Measurements from ENCODE around the gene POLR2C.

The POLR2C gene

GRCh38 chr16:57462209-57462977 is at the start of gene POLR2C:
Gene POLR2C, plus strand, starts transcription at chr16:57462679. Its CDS starts 46 bp downstream, at chr16:57462725.
- H3K4me1 ChIP-seq (ENCODE audit: control insufficient read depth, insufficient read depth, low read length) = no peaks in the 10 kb centered on the region
- peak within 1 kb of the TSS; percentile 96 for H3K4me3 ChIP-seq (ENCODE audit: low read depth, low read length)
- peaks cover 14% of the 10 kb centered on the region for H3K36me3 ChIP-seq (ENCODE audit: control insufficient read depth, insufficient read depth, low read length)
- no peaks in the 10 kb centered on the region for H3K27me3 ChIP-seq (ENCODE audit: control insufficient read depth, insufficient read depth, low read length)
- H3K9ac ChIP-seq (ENCODE audit: low read depth, low read length) = peak within 1 kb of the TSS; percentile 85
- no peaks in the 10 kb centered on the region for H3K9me3 ChIP-seq (ENCODE audit: control insufficient read depth, insufficient read depth, low read length)

GRCh38 chr16:57413301-57413730 is 49.2 kb upstream of the POLR2C start:
- Histone ChIP-seq H3K4me3 (ENCODE audit: low read depth, low read length) (no peak overlapping the region), H3K27me3 (ENCODE audit: control insufficient read depth, insufficient read depth, low read length) (no peaks in the 10 kb centered on the region), H3K4me1 (ENCODE audit: control insufficient read depth, insufficient read depth, low read length) (no peaks in the 10 kb centered on the region), H3K36me3 (ENCODE audit: control insufficient read depth, insufficient read depth, low read length) (no peaks in the 10 kb centered on the region), H3K9me3 (ENCODE audit: control insufficient read depth, insufficient read depth, low read length) (no peaks in the 10 kb centered on the region), H3K9ac (ENCODE audit: low read depth, low read length) (no peak overlapping the region)

GRCh38 chr16:57413733-57414132 is 48.7 kb upstream of the POLR2C start:
- Histone ChIP-seq H3K4me1 (ENCODE audit: control insufficient read depth, insufficient read depth, low read length) (peaks cover 2% of the 10 kb centered on the region), H3K4me3 (ENCODE audit: low read depth, low read length) (no peak overlapping the region), H3K9ac (ENCODE audit: low read depth, low read length) (no peak overlapping the region), H3K9me3 (ENCODE audit: control insufficient read depth, insufficient read depth, low read length) (no peaks in the 10 kb centered on the region), H3K27me3 (ENCODE audit: control insufficient read depth, insufficient read depth, low read length) (no peaks in the 10 kb centered on the region), H3K36me3 (ENCODE audit: control insufficient read depth, insufficient read depth, low read length) (no peaks in the 10 kb centered on the region)

- Histone ChIP-seq H3K36me3 (ENCODE audit: control insufficient read depth, insufficient read depth, low read length) (no peaks in the 10 kb centered on the region), H3K9ac (ENCODE audit: low read depth, low read length) (peak overlapping the region; percentile 76), H3K4me1 (ENCODE audit: control insufficient read depth, insufficient read depth, low read length) (peaks cover 6% of the 10 kb centered on the region), H3K9me3 (ENCODE audit: control insufficient read depth, insufficient read depth, low read length) (no peaks in the 10 kb centered on the region), H3K27me3 (ENCODE audit: control insufficient read depth, insufficient read depth, low read length) (no peaks in the 10 kb centered on the region), H3K4me3 (ENCODE audit: low read depth, low read length) (no peak overlapping the region)
Observed at GRCh38 chr16:57416084-57416483, 46.4 kb upstream of the POLR2C start.

- H3K4me3 ChIP-seq (ENCODE audit: low read depth, low read length) = no peak overlapping the region
- H3K9ac ChIP-seq (ENCODE audit: low read depth, low read length) = no peak overlapping the region
- H3K4me1 ChIP-seq (ENCODE audit: control insufficient read depth, insufficient read depth, low read length) = peaks cover 8% of the 10 kb centered on the region
- H3K36me3 ChIP-seq (ENCODE audit: control insufficient read depth, insufficient read depth, low read length) = no peaks in the 10 kb centered on the region
- no peaks in the 10 kb centered on the region for H3K27me3 ChIP-seq (ENCODE audit: control insufficient read depth, insufficient read depth, low read length)
- H3K9me3 ChIP-seq (ENCODE audit: control insufficient read depth, insufficient read depth, low read length) = no peaks in the 10 kb centered on the region
Observed at GRCh38 chr16:57419506-57419905, 43.0 kb upstream of the POLR2C start.

GRCh38 chr16:57422026-57422944 is 40.2 kb upstream of the POLR2C start:
- H3K9ac ChIP-seq (ENCODE audit: low read depth, low read length) = no peak overlapping the region

GRCh38 chr16:57423152-57423551 is 39.3 kb upstream of the POLR2C start:
- Histone ChIP-seq H3K4me1 (ENCODE audit: control insufficient read depth, insufficient read depth, low read length) (peaks cover 8% of the 10 kb centered on the region), H3K4me3 (ENCODE audit: low read depth, low read length) (no peak overlapping the region), H3K27me3 (ENCODE audit: control insufficient read depth, insufficient read depth, low read length) (no peaks in the 10 kb centered on the region), H3K9me3 (ENCODE audit: control insufficient read depth, insufficient read depth, low read length) (no peaks in the 10 kb centered on the region), H3K9ac (ENCODE audit: low read depth, low read length) (no peak overlapping the region), H3K36me3 (ENCODE audit: control insufficient read depth, insufficient read depth, low read length) (peaks cover under 1% of the 10 kb centered on the region)

More at GRCh38 chr16:57422026-57422944, 40.2 kb upstream of the POLR2C start:
- H3K4me1 ChIP-seq (ENCODE audit: control insufficient read depth, insufficient read depth, low read length) = peaks cover 8% of the 10 kb centered on the region
- H3K4me3 ChIP-seq (ENCODE audit: low read depth, low read length) = no peak overlapping the region
- H3K36me3 ChIP-seq (ENCODE audit: control insufficient read depth, insufficient read depth, low read length) = no peaks in the 10 kb centered on the region
- no peaks in the 10 kb centered on the region for H3K27me3 ChIP-seq (ENCODE audit: control insufficient read depth, insufficient read depth, low read length)
- H3K9me3 ChIP-seq (ENCODE audit: control insufficient read depth, insufficient read depth, low read length) = no peaks in the 10 kb centered on the region

- Histone ChIP-seq H3K27me3 (ENCODE audit: control insufficient read depth, insufficient read depth, low read length) (no peaks in the 10 kb centered on the region), H3K9ac (ENCODE audit: low read depth, low read length) (no peak overlapping the region), H3K9me3 (ENCODE audit: control insufficient read depth, insufficient read depth, low read length) (no peaks in the 10 kb centered on the region), H3K4me3 (ENCODE audit: low read depth, low read length) (no peak overlapping the region), H3K4me1 (ENCODE audit: control insufficient read depth, insufficient read depth, low read length) (peaks cover 2% of the 10 kb centered on the region), H3K36me3 (ENCODE audit: control insufficient read depth, insufficient read depth, low read length) (peaks cover 10% of the 10 kb centered on the region)
Observed at GRCh38 chr16:57424583-57424982, 37.9 kb upstream of the POLR2C start.

- H3K4me1 ChIP-seq (ENCODE audit: control insufficient read depth, insufficient read depth, low read length) = peaks cover 2% of the 10 kb centered on the region
- no peak overlapping the region for H3K9ac ChIP-seq (ENCODE audit: low read depth, low read length)
- H3K9me3 ChIP-seq (ENCODE audit: control insufficient read depth, insufficient read depth, low read length) = no peaks in the 10 kb centered on the region
Observed at GRCh38 chr16:57426356-57426755, 36.1 kb upstream of the POLR2C start.

GRCh38 chr16:57427307-57427706 is 35.2 kb upstream of the POLR2C start:
- H3K27me3 ChIP-seq (ENCODE audit: control insufficient read depth, insufficient read depth, low read length) = no peaks in the 10 kb centered on the region
- H3K4me3 ChIP-seq (ENCODE audit: low read depth, low read length) = no peak overlapping the region
- H3K9ac ChIP-seq (ENCODE audit: low read depth, low read length) = no peak overlapping the region
- peaks cover 21% of the 10 kb centered on the region for H3K36me3 ChIP-seq (ENCODE audit: control insufficient read depth, insufficient read depth, low read length)
- peaks cover 2% of the 10 kb centered on the region for H3K4me1 ChIP-seq (ENCODE audit: control insufficient read depth, insufficient read depth, low read length)
- no peaks in the 10 kb centered on the region for H3K9me3 ChIP-seq (ENCODE audit: control insufficient read depth, insufficient read depth, low read length)

More at GRCh38 chr16:57426356-57426755, 36.1 kb upstream of the POLR2C start:
- peaks cover 17% of the 10 kb centered on the region for H3K36me3 ChIP-seq (ENCODE audit: control insufficient read depth, insufficient read depth, low read length)
- H3K27me3 ChIP-seq (ENCODE audit: control insufficient read depth, insufficient read depth, low read length) = no peaks in the 10 kb centered on the region
- no peak overlapping the region for H3K4me3 ChIP-seq (ENCODE audit: low read depth, low read length)

GRCh38 chr16:57427824-57428223 is 34.7 kb upstream of the POLR2C start:
- no peaks in the 10 kb centered on the region for H3K9me3 ChIP-seq (ENCODE audit: control insufficient read depth, insufficient read depth, low read length)
- H3K36me3 ChIP-seq (ENCODE audit: control insufficient read depth, insufficient read depth, low read length) = peaks cover 27% of the 10 kb centered on the region
- no peaks in the 10 kb centered on the region for H3K27me3 ChIP-seq (ENCODE audit: control insufficient read depth, insufficient read depth, low read length)

More at GRCh38 chr16:57427824-57428223, 34.7 kb upstream of the POLR2C start:
- no peak overlapping the region for H3K9ac ChIP-seq (ENCODE audit: low read depth, low read length)
- no peak overlapping the region for H3K4me3 ChIP-seq (ENCODE audit: low read depth, low read length)
- H3K4me1 ChIP-seq (ENCODE audit: control insufficient read depth, insufficient read depth, low read length) = no peaks in the 10 kb centered on the region
